Breast epithelium (tissue), 3 donors: ENCODE data around the gene USP10.

Source experiments
- POLR2AphosphoS5 ChIP-seq, 3 donors: sonication (generic); formaldehyde crosslinking; IDR thresholded peaks; one replicate each; pipeline ENCODE4 v1.6.1; 2017; ENCODE audit warnings: antibody characterized with exemption in 3 of 3
- TF ChIP-seq, protein P1 (sequence below), 3 donors: fragments of 450-650 bp; IDR thresholded peaks; one replicate each; pipeline ENCODE4 v1.5.1; 2016 to 2017; ENCODE audit warnings: antibody characterized with exemption in 3 of 3, mild to moderate bottlenecking in 3 of 3, moderate library complexity in 3 of 3

DNA sequence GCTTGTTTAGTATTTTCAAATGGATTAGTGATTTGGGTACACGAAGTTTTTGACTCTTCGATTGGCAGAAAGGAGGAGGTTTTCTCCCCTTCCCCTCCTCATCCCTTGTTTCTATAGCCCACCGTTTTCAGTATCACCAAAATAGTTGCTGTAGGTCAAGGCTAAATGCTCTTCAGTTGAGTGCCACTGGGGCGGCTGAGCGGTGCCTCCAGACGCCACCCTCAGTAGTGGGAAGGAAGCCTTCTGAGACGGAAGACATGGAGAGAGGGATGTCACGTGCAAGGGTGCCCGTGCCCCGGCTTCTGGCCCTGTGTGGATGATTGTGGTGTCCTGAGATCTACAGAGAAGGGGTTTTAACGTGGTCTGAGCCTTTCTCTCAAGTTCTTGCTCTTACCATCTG, 80.3 kb downstream of the USP10 start:
- TF ChIP-seq, protein P1, sequence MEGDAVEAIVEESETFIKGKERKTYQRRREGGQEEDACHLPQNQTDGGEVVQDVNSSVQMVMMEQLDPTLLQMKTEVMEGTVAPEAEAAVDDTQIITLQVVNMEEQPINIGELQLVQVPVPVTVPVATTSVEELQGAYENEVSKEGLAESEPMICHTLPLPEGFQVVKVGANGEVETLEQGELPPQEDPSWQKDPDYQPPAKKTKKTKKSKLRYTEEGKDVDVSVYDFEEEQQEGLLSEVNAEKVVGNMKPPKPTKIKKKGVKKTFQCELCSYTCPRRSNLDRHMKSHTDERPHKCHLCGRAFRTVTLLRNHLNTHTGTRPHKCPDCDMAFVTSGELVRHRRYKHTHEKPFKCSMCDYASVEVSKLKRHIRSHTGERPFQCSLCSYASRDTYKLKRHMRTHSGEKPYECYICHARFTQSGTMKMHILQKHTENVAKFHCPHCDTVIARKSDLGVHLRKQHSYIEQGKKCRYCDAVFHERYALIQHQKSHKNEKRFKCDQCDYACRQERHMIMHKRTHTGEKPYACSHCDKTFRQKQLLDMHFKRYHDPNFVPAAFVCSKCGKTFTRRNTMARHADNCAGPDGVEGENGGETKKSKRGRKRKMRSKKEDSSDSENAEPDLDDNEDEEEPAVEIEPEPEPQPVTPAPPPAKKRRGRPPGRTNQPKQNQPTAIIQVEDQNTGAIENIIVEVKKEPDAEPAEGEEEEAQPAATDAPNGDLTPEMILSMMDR (IDR thresholded peaks at IDR 0.05), result no peak
- no peak for TF ChIP-seq POLR2AphosphoS5 (IDR thresholded peaks at IDR 0.05)
